Stomach (tissue), 9 donors: ENCODE data around the gene C20orf204. TPM values are rescaled to one million over a fixed set of nuclear protein-coding genes. Genes with fewer than 3 reads are reported as not detected.

Experiments
- DNase-seq, 2 donors: peaks; one replicate each; pipeline versions ENCODE4 v3.0.0 to v3.0.0-alpha.2; 2013 to 2019
- H3K27ac ChIP-seq, 5 donors: fragments of 200-600 bp in 4 of 5; sonication (generic) in 4 of 5; one replicate each; pipeline ENCODE4 v1.5.1; 2013 to 2019; ENCODE audit warnings: mild to moderate bottlenecking in 1 of 5, moderate library complexity in 1 of 5
- H3K27me3 ChIP-seq, 3 donors: fragments of 200-600 bp; sonication (generic); one replicate each; pipeline ENCODE4 v1.5.1; 2017 to 2019; ENCODE audit warnings: mixed run types in 1 of 3
- H3K36me3 ChIP-seq, 4 donors: fragments of 200-600 bp; sonication (generic); 1 replicate in 3 of 4; 2 replicates in 1 of 4; pipeline ENCODE4 v1.5.1; 2016 to 2019
- H3K4me1 ChIP-seq, 4 donors: fragments of 200-600 bp; sonication (generic); one replicate each; pipeline ENCODE4 v1.5.1; 2016 to 2019
- H3K4me3 ChIP-seq, 4 donors: fragments of 200-600 bp; sonication (generic) in 3 of 4; one replicate each; pipeline ENCODE4 v1.5.1; 2016 to 2019; ENCODE audit warnings: mild to moderate bottlenecking in 1 of 4
- H3K9me3 ChIP-seq, 4 donors: fragments of 200-600 bp; sonication (generic); one replicate each; pipeline ENCODE4 v1.5.1; 2016 to 2019
- CTCF ChIP-seq, 7 experiments: fragments of 450-650 bp in 4 of 7; fragments of 200-600 bp in 3 of 7; sonication (generic) in 3 of 7; IDR thresholded peaks; one replicate each; pipeline ENCODE4 v1.5.1; 2016 to 2019; ENCODE audit warnings: antibody characterized with exemption in 7 of 7, control low read depth in 2 of 7, mild to moderate bottlenecking in 1 of 7
- EP300 ChIP-seq: sonication (generic); formaldehyde crosslinking; IDR thresholded peaks from one replicate; pipeline ENCODE4 v1.6.1; 2017; ENCODE audit warnings: antibody characterized with exemption
- POLR2A ChIP-seq, 4 donors: fragments of 450-650 bp; IDR thresholded peaks; one replicate each; pipeline ENCODE4 v1.6.1; 2016; ENCODE audit warnings: antibody characterized with exemption in 4 of 4, control low read depth in 2 of 4, mild to moderate bottlenecking in 1 of 4, moderate library complexity in 1 of 4
- POLR2AphosphoS5 ChIP-seq, 3 donors: sonication (generic); formaldehyde crosslinking; IDR thresholded peaks; one replicate each; pipeline ENCODE4 v1.6.1; 2016; ENCODE audit warnings: antibody characterized with exemption in 3 of 3
- WGBS, 5 donors: extraction: QIAGEN DNeasy Blood & Tissue Kit in 3 of 5; methylation state at CpG; one replicate each; pipeline versions ENCODE4 v1.1.5 to v1.1.7; 2013 to 2018; 5-methylcytosine and 5-hydroxymethylcytosine counted together
- intact Hi-C: fragments of 100-400 bp; cut with DNase I; formaldehyde crosslinking; loops from one replicate; pipeline ENCODE4 v1.15.1; 2023; ENCODE audit warnings: low total_unique reads
- polyA plus RNA-seq, 3 donors: library from polyadenylated mRNA; stranded (reverse); fragments of 200-250 nt; gene quantifications; one replicate each; pipeline ENCODE4 v1.2.3, GENCODE V29; 2013
- total RNA-seq, 5 donors: library from RNA; depleted of rRNA; stranded (reverse); fragments of >200 nt; gene quantifications; one replicate each; pipeline versions ENCODE4 v1.1.0 to v1.2.3, GENCODE V29; 2014 to 2016
- donor health status: healthy with polysubstance abuse.
- donor health status: Bipolar disorder and iron deficiency.
- donor health status: healthy.

Gene C20orf204
- total and polyA plus RNA-seq, 8 donors, result 0.62 to 3.4 (median 1.5) TPM; not detected in 4

- peak overlapping the region; percentile 76 to 83 (median 79) for H3K4me3 ChIP-seq
- intact Hi-C loops, result no loop called here
- TF ChIP-seq POLR2AphosphoS5 (IDR thresholded peaks at IDR 0.05), result no peak
- TF ChIP-seq POLR2A (IDR thresholded peaks at IDR 0.05), result no peak
- no peak for TF ChIP-seq EP300
- TF ChIP-seq CTCF (IDR thresholded peaks at IDR 0.05), result no peak
- H3K9me3 ChIP-seq, result no peaks in the 10 kb centered on the region
- 9 to 16% (median 11%) methylated on average over 4 of the region's 4 CpGs for WGBS, 5 donors
- peak overlapping the region; percentile 66 to 88 (median 84) for H3K27ac ChIP-seq
- peaks cover 0 to 20% (median 5%) of the 10 kb centered on the region in 3 donors for H3K27me3 ChIP-seq
- DNase-seq, result no peak
- peaks cover 23 to 70% (median 54%) of the 10 kb centered on the region in 4 donors for H3K4me1 ChIP-seq
- H3K36me3 ChIP-seq, result peaks cover 9 to 23% (median 20%) of the 10 kb centered on the region in 4 donors
Observed at GRCh38 chr20:64078934-64079272, 42.9 kb downstream of the C20orf204 start.

- H3K4me1 ChIP-seq, result peaks cover 27 to 76% (median 59%) of the 10 kb centered on the region in 4 donors
- peak within 1 kb of the TSS; percentile 76 to 83 (median 79) for H3K4me3 ChIP-seq
- H3K9me3 ChIP-seq, result no peaks in the 10 kb centered on the region
- TF ChIP-seq POLR2AphosphoS5 (IDR thresholded peaks at IDR 0.05) (no peak), CTCF (IDR thresholded peaks at IDR 0.05) (no peak), POLR2A (IDR thresholded peaks at IDR 0.05) (no peak), EP300 (no peak)
- 0 to 1% (median 1%) methylated on average over 2 to 73 of the region's 73 CpGs for WGBS, 5 donors
- peaks cover under 1 to 25% (median 10%) of the 10 kb centered on the region in 3 donors for H3K27me3 ChIP-seq
- DNase-seq, result peak; percentile 82 to 93
- peak within 1 kb of the TSS; percentile 70 to 88 (median 84) for H3K27ac ChIP-seq
- intact Hi-C loops, result no loop called here
- H3K36me3 ChIP-seq, result peaks cover 4 to 17% (median 14%) of the 10 kb centered on the region in 4 donors
Observed at GRCh38 chr20:64079273-64080012, 43.5 kb downstream of the C20orf204 start, which contains the start of gene RGS19. Gene RGS19 (minus strand): TSS chr20:64079518. CDS start chr20:64076886, 2,632 bp downstream.

GRCh38 chr20:64080013-64080812, 44.2 kb downstream of the C20orf204 start, which contains the start of gene OPRL1:
Gene OPRL1 (plus strand): TSS chr20:64080082. CDS start chr20:64092721, 12,639 bp downstream.
- DNase-seq, result no peak
- Histone ChIP-seq H3K36me3 (peaks cover 0 to 10% (median 7%) of the 10 kb centered on the region in 4 donors), H3K9me3 (no peaks in the 10 kb centered on the region), H3K27ac (peak within 1 kb of the TSS; percentile 70 to 88 (median 84)), H3K4me1 (peaks cover 27 to 81% (median 65%) of the 10 kb centered on the region in 4 donors), H3K4me3 (peak within 1 kb of the TSS; percentile 76 to 83 (median 79)), H3K27me3 (peaks cover 3 to 33% (median 18%) of the 10 kb centered on the region in 3 donors)
- no peak for TF ChIP-seq POLR2A (IDR thresholded peaks at IDR 0.05)
- no peak for TF ChIP-seq EP300
- TF ChIP-seq POLR2AphosphoS5 (IDR thresholded peaks at IDR 0.05), result no peak
- TF ChIP-seq CTCF (IDR thresholded peaks at IDR 0.05), result no peak
- intact Hi-C loops, result no loop called here
- 5 to 14% (median 8%) methylated on average over 19 to 62 of the region's 62 CpGs for WGBS, 5 donors
